ENCODE results near the gene BLVRA.
A peak's percentile ranks its signal among the peaks of the same experiment; 100 is the strongest.
"Not testable (repeated sequence)": the region's sequence is repeated elsewhere in the genome, so short reads cannot be mapped to it uniquely, and the experiment has no call there.

Gene BLVRA

GRCh38 chr7:43729924-43730248 is 28.6 kb upstream of the BLVRA start:
- Histone ChIP-seq H3K4me1 (ENCODE audit: insufficient read depth, low read length) (no peaks in the 10 kb centered on the region), H3K9ac (ENCODE audit: low read depth, low read length) (peak overlapping the region; percentile 95), H3K4me3 (ENCODE audit: low read length) (peak overlapping the region; percentile 90), H3K36me3 (ENCODE audit: insufficient read depth, low read depth, low read length) (no peaks in the 10 kb centered on the region), H3K9me3 (ENCODE audit: insufficient read depth, low read depth, low read length) (no peaks in the 10 kb centered on the region), H3K27me3 (ENCODE audit: insufficient read depth, low read length) (no peaks in the 10 kb centered on the region), H3K27ac (ENCODE audit: low read length) (peak overlapping the region; percentile 66)

GRCh38 chr7:43731494-43731893 is 27.0 kb upstream of the BLVRA start:
- H3K27ac ChIP-seq (ENCODE audit: low read length); H3K9ac ChIP-seq (ENCODE audit: low read depth, low read length); H3K4me1 ChIP-seq (ENCODE audit: insufficient read depth, low read length); H3K9me3 ChIP-seq (ENCODE audit: insufficient read depth, low read depth, low read length); H3K36me3 ChIP-seq (ENCODE audit: insufficient read depth, low read depth, low read length); H3K4me3 ChIP-seq (ENCODE audit: low read length); H3K27me3 ChIP-seq (ENCODE audit: insufficient read depth, low read length): not testable (repeated sequence)

GRCh38 chr7:43734575-43735332 is 23.7 kb upstream of the BLVRA start:
- not testable (repeated sequence) for H3K27ac ChIP-seq (ENCODE audit: low read length); H3K4me3 ChIP-seq (ENCODE audit: low read length); H3K9ac ChIP-seq (ENCODE audit: low read depth, low read length); H3K27me3 ChIP-seq (ENCODE audit: insufficient read depth, low read length); H3K4me1 ChIP-seq (ENCODE audit: insufficient read depth, low read length); H3K36me3 ChIP-seq (ENCODE audit: insufficient read depth, low read depth, low read length); H3K9me3 ChIP-seq (ENCODE audit: insufficient read depth, low read depth, low read length)

GRCh38 chr7:43735403-43735801 is 23.1 kb upstream of the BLVRA start:
- Histone ChIP-seq H3K9ac (ENCODE audit: low read depth, low read length) (no peak overlapping the region), H3K4me1 (ENCODE audit: insufficient read depth, low read length) (no peaks in the 10 kb centered on the region), H3K27me3 (ENCODE audit: insufficient read depth, low read length) (no peaks in the 10 kb centered on the region), H3K9me3 (ENCODE audit: insufficient read depth, low read depth, low read length) (no peaks in the 10 kb centered on the region), H3K27ac (ENCODE audit: low read length) (no peak overlapping the region), H3K36me3 (ENCODE audit: insufficient read depth, low read depth, low read length) (no peaks in the 10 kb centered on the region), H3K4me3 (ENCODE audit: low read length) (no peak overlapping the region)

GRCh38 chr7:43735802-43736603 is 22.5 kb upstream of the BLVRA start:
- H3K9ac ChIP-seq (ENCODE audit: low read depth, low read length), result no peak overlapping the region
- no peak overlapping the region for H3K4me3 ChIP-seq (ENCODE audit: low read length)
- no peaks in the 10 kb centered on the region for H3K36me3 ChIP-seq (ENCODE audit: insufficient read depth, low read depth, low read length)
- no peaks in the 10 kb centered on the region for H3K27me3 ChIP-seq (ENCODE audit: insufficient read depth, low read length)
- no peaks in the 10 kb centered on the region for H3K9me3 ChIP-seq (ENCODE audit: insufficient read depth, low read depth, low read length)
- H3K27ac ChIP-seq (ENCODE audit: low read length), result no peak overlapping the region
- H3K4me1 ChIP-seq (ENCODE audit: insufficient read depth, low read length), result no peaks in the 10 kb centered on the region

GRCh38 chr7:43737467-43738127 is 20.9 kb upstream of the BLVRA start:
- Histone ChIP-seq H3K9me3 (ENCODE audit: insufficient read depth, low read depth, low read length) (no peaks in the 10 kb centered on the region), H3K9ac (ENCODE audit: low read depth, low read length) (no peak overlapping the region), H3K4me1 (ENCODE audit: insufficient read depth, low read length) (no peaks in the 10 kb centered on the region), H3K4me3 (ENCODE audit: low read length) (no peak overlapping the region), H3K27ac (ENCODE audit: low read length) (no peak overlapping the region), H3K27me3 (ENCODE audit: insufficient read depth, low read length) (no peaks in the 10 kb centered on the region), H3K36me3 (ENCODE audit: insufficient read depth, low read depth, low read length) (no peaks in the 10 kb centered on the region)

GRCh38 chr7:43742692-43743091 is 15.8 kb upstream of the BLVRA start:
- Histone ChIP-seq H3K9ac (ENCODE audit: low read depth, low read length) (no peak overlapping the region), H3K36me3 (ENCODE audit: insufficient read depth, low read depth, low read length) (no peaks in the 10 kb centered on the region), H3K4me3 (ENCODE audit: low read length) (no peak overlapping the region), H3K27me3 (ENCODE audit: insufficient read depth, low read length) (no peaks in the 10 kb centered on the region; the same call in 1 of the 2 replicates), H3K27ac (ENCODE audit: low read length) (no peak overlapping the region), H3K4me1 (ENCODE audit: insufficient read depth, low read length) (no peaks in the 10 kb centered on the region), H3K9me3 (ENCODE audit: insufficient read depth, low read depth, low read length) (no peaks in the 10 kb centered on the region)

GRCh38 chr7:43747328-43748105 is 11.0 kb upstream of the BLVRA start:
- Histone ChIP-seq H3K36me3 (ENCODE audit: insufficient read depth, low read depth, low read length) (no peaks in the 10 kb centered on the region), H3K9me3 (ENCODE audit: insufficient read depth, low read depth, low read length) (no peaks in the 10 kb centered on the region), H3K27me3 (ENCODE audit: insufficient read depth, low read length) (no peaks in the 10 kb centered on the region; the same call in 1 of the 2 replicates), H3K4me3 (ENCODE audit: low read length) (no peak overlapping the region), H3K4me1 (ENCODE audit: insufficient read depth, low read length) (no peaks in the 10 kb centered on the region), H3K9ac (ENCODE audit: low read depth, low read length) (no peak overlapping the region), H3K27ac (ENCODE audit: low read length) (no peak overlapping the region)

GRCh38 chr7:43749383-43749940 is 9.0 kb upstream of the BLVRA start:
- Histone ChIP-seq H3K9me3 (ENCODE audit: insufficient read depth, low read depth, low read length) (no peaks in the 10 kb centered on the region), H3K27ac (ENCODE audit: low read length) (no peak overlapping the region), H3K4me3 (ENCODE audit: low read length) (no peak overlapping the region), H3K27me3 (ENCODE audit: insufficient read depth, low read length) (no peaks in the 10 kb centered on the region; the same call in 1 of the 2 replicates), H3K9ac (ENCODE audit: low read depth, low read length) (no peak overlapping the region), H3K36me3 (ENCODE audit: insufficient read depth, low read depth, low read length) (no peaks in the 10 kb centered on the region), H3K4me1 (ENCODE audit: insufficient read depth, low read length) (no peaks in the 10 kb centered on the region)

GRCh38 chr7:43750016-43750887 is 8.2 kb upstream of the BLVRA start:
- Histone ChIP-seq H3K4me1 (ENCODE audit: insufficient read depth, low read length) (no peaks in the 10 kb centered on the region), H3K27me3 (ENCODE audit: insufficient read depth, low read length) (no peaks in the 10 kb centered on the region; the same call in 1 of the 2 replicates), H3K9ac (ENCODE audit: low read depth, low read length) (no peak overlapping the region), H3K36me3 (ENCODE audit: insufficient read depth, low read depth, low read length) (no peaks in the 10 kb centered on the region), H3K27ac (ENCODE audit: low read length) (no peak overlapping the region), H3K9me3 (ENCODE audit: insufficient read depth, low read depth, low read length) (no peaks in the 10 kb centered on the region), H3K4me3 (ENCODE audit: low read length) (no peak overlapping the region)

All from iPS-20b (cell line).